ENCODE data around the gene TPST2.

The TPST2 gene

GRCh38 chr22:26588729-26589366 is 1.1 kb downstream of the TPST2 start:
- no peaks in the 10 kb centered on the region for H3K27me3 ChIP-seq (ENCODE audit: low read depth, low read length)
- peak overlapping the region; percentile 45 for H3K27ac ChIP-seq (ENCODE audit: low read length)
- no peaks in the 10 kb centered on the region for H3K9me3 ChIP-seq (ENCODE audit: control insufficient read depth in 1 of 2, low read length in 2 of 2)
- H3K36me3 ChIP-seq (ENCODE audit: control insufficient read depth in 1 of 2, insufficient read depth in 2 of 2, low read length in 2 of 2), result peaks cover 0 to 3% of the 10 kb centered on the region in 2 donors
- H3K4me3 ChIP-seq (ENCODE audit: low read depth in 1 of 2, low read length in 2 of 2), result peak overlapping the region; percentile 70 to 82
- peaks cover 11 to 21% of the 10 kb centered on the region in 2 donors for H3K4me1 ChIP-seq (ENCODE audit: control insufficient read depth in 1 of 2, insufficient read depth in 2 of 2, low read length in 2 of 2)

- Histone ChIP-seq H3K4me3 (ENCODE audit: low read depth in 1 of 2, low read length in 2 of 2) (no peak overlapping the region), H3K9me3 (ENCODE audit: control insufficient read depth in 1 of 2, low read length in 2 of 2) (no peaks in the 10 kb centered on the region), H3K27ac (ENCODE audit: low read length) (no peak overlapping the region), H3K36me3 (ENCODE audit: control insufficient read depth in 1 of 2, insufficient read depth in 2 of 2, low read length in 2 of 2) (peaks cover 0 to 3% of the 10 kb centered on the region in 2 donors), H3K27me3 (ENCODE audit: low read depth, low read length) (no peaks in the 10 kb centered on the region), H3K4me1 (ENCODE audit: control insufficient read depth in 1 of 2, insufficient read depth in 2 of 2, low read length in 2 of 2) (peaks cover 11 to 21% of the 10 kb centered on the region in 2 donors)
These were observed 1.8 kb downstream of the TPST2 start for GRCh38 chr22:26587991-26588613.

GRCh38 chr22:26586556-26587325 is 3.2 kb downstream of the TPST2 start:
- no peaks in the 10 kb centered on the region for H3K9me3 ChIP-seq (ENCODE audit: control insufficient read depth in 1 of 2, low read length in 2 of 2)
- no peak overlapping the region for H3K27ac ChIP-seq (ENCODE audit: low read length)
- H3K4me3 ChIP-seq (ENCODE audit: low read depth in 1 of 2, low read length in 2 of 2), result no peak overlapping the region
- H3K27me3 ChIP-seq (ENCODE audit: low read depth, low read length), result no peaks in the 10 kb centered on the region
- peaks cover 0 to 3% of the 10 kb centered on the region in 2 donors for H3K36me3 ChIP-seq (ENCODE audit: control insufficient read depth in 1 of 2, insufficient read depth in 2 of 2, low read length in 2 of 2)
- H3K4me1 ChIP-seq (ENCODE audit: control insufficient read depth in 1 of 2, insufficient read depth in 2 of 2, low read length in 2 of 2), result peaks cover 11 to 13% of the 10 kb centered on the region in 2 donors

- no peaks in the 10 kb centered on the region for H3K9me3 ChIP-seq (ENCODE audit: control insufficient read depth in 1 of 2, low read length in 2 of 2)
- H3K27me3 ChIP-seq (ENCODE audit: low read depth, low read length), result no peaks in the 10 kb centered on the region
- H3K4me3 ChIP-seq (ENCODE audit: low read depth in 1 of 2, low read length in 2 of 2), result no peak overlapping the region
- no peak overlapping the region for H3K27ac ChIP-seq (ENCODE audit: low read length)
- peaks cover 5 to 8% of the 10 kb centered on the region in 2 donors for H3K4me1 ChIP-seq (ENCODE audit: control insufficient read depth in 1 of 2, insufficient read depth in 2 of 2, low read length in 2 of 2)
- peaks cover 0 to 3% of the 10 kb centered on the region in 2 donors for H3K36me3 ChIP-seq (ENCODE audit: control insufficient read depth in 1 of 2, insufficient read depth in 2 of 2, low read length in 2 of 2)
These were observed 4.7 kb downstream of the TPST2 start for GRCh38 chr22:26585104-26585790.

GRCh38 chr22:26584010-26584409 is 5.9 kb downstream of the TPST2 start:
- peaks cover 0 to 3% of the 10 kb centered on the region in 2 donors for H3K36me3 ChIP-seq (ENCODE audit: control insufficient read depth in 1 of 2, insufficient read depth in 2 of 2, low read length in 2 of 2)
- peaks cover 4 to 8% of the 10 kb centered on the region in 2 donors for H3K4me1 ChIP-seq (ENCODE audit: control insufficient read depth in 1 of 2, insufficient read depth in 2 of 2, low read length in 2 of 2)
- H3K9me3 ChIP-seq (ENCODE audit: control insufficient read depth in 1 of 2, low read length in 2 of 2), result no peaks in the 10 kb centered on the region
- H3K4me3 ChIP-seq (ENCODE audit: low read depth in 1 of 2, low read length in 2 of 2), result no peak overlapping the region
- H3K27me3 ChIP-seq (ENCODE audit: low read depth, low read length), result no peaks in the 10 kb centered on the region
- H3K27ac ChIP-seq (ENCODE audit: low read length), result no peak overlapping the region

GRCh38 chr22:26581633-26582168 is 8.2 kb downstream of the TPST2 start:
- H3K9me3 ChIP-seq (ENCODE audit: control insufficient read depth in 1 of 2, low read length in 2 of 2), result no peaks in the 10 kb centered on the region
- no peak overlapping the region for H3K4me3 ChIP-seq (ENCODE audit: low read depth in 1 of 2, low read length in 2 of 2)
- H3K27ac ChIP-seq (ENCODE audit: low read length), result no peak overlapping the region
- H3K27me3 ChIP-seq (ENCODE audit: low read depth, low read length), result no peaks in the 10 kb centered on the region
- peaks cover 0 to 3% of the 10 kb centered on the region in 2 donors for H3K36me3 ChIP-seq (ENCODE audit: control insufficient read depth in 1 of 2, insufficient read depth in 2 of 2, low read length in 2 of 2)
- H3K4me1 ChIP-seq (ENCODE audit: control insufficient read depth in 1 of 2, insufficient read depth in 2 of 2, low read length in 2 of 2), result peaks cover 0 to 3% of the 10 kb centered on the region in 2 donors

- no peaks in the 10 kb centered on the region for H3K27me3 ChIP-seq (ENCODE audit: low read depth, low read length)
- no peak overlapping the region for H3K4me3 ChIP-seq (ENCODE audit: low read depth in 1 of 2, low read length in 2 of 2)
- H3K36me3 ChIP-seq (ENCODE audit: control insufficient read depth in 1 of 2, insufficient read depth in 2 of 2, low read length in 2 of 2), result peaks cover 0 to 3% of the 10 kb centered on the region in 2 donors
- no peaks in the 10 kb centered on the region for H3K9me3 ChIP-seq (ENCODE audit: control insufficient read depth in 1 of 2, low read length in 2 of 2)
- peaks cover 0 to 3% of the 10 kb centered on the region in 2 donors for H3K4me1 ChIP-seq (ENCODE audit: control insufficient read depth in 1 of 2, insufficient read depth in 2 of 2, low read length in 2 of 2)
- no peak overlapping the region for H3K27ac ChIP-seq (ENCODE audit: low read length)
These were observed 8.9 kb downstream of the TPST2 start for GRCh38 chr22:26581026-26581425.

- H3K9me3 ChIP-seq (ENCODE audit: control insufficient read depth in 1 of 2, low read length in 2 of 2), result no peaks in the 10 kb centered on the region
- H3K4me1 ChIP-seq (ENCODE audit: control insufficient read depth in 1 of 2, insufficient read depth in 2 of 2, low read length in 2 of 2), result peaks cover 0 to 3% of the 10 kb centered on the region in 2 donors
- no peak overlapping the region for H3K27ac ChIP-seq (ENCODE audit: low read length)
- H3K27me3 ChIP-seq (ENCODE audit: low read depth, low read length), result no peaks in the 10 kb centered on the region
- H3K4me3 ChIP-seq (ENCODE audit: low read depth in 1 of 2, low read length in 2 of 2), result no peak overlapping the region
- peaks cover 0 to 3% of the 10 kb centered on the region in 2 donors for H3K36me3 ChIP-seq (ENCODE audit: control insufficient read depth in 1 of 2, insufficient read depth in 2 of 2, low read length in 2 of 2)
These were observed 9.5 kb downstream of the TPST2 start for GRCh38 chr22:26580240-26580962.

- Histone ChIP-seq H3K4me3 (ENCODE audit: low read depth in 1 of 2, low read length in 2 of 2) (no peak overlapping the region), H3K9me3 (ENCODE audit: control insufficient read depth in 1 of 2, low read length in 2 of 2) (no peaks in the 10 kb centered on the region), H3K27ac (ENCODE audit: low read length) (no peak overlapping the region)
These were observed 10.5 kb downstream of the TPST2 start for GRCh38 chr22:26579331-26579886.

GRCh38 chr22:26577081-26577480 is 12.9 kb downstream of the TPST2 start:
- no peaks in the 10 kb centered on the region for H3K27me3 ChIP-seq (ENCODE audit: low read depth, low read length)
- H3K27ac ChIP-seq (ENCODE audit: low read length), result no peak overlapping the region
- peaks cover 3 to 6% of the 10 kb centered on the region in 2 donors for H3K4me1 ChIP-seq (ENCODE audit: control insufficient read depth in 1 of 2, insufficient read depth in 2 of 2, low read length in 2 of 2)
- no peaks in the 10 kb centered on the region for H3K9me3 ChIP-seq (ENCODE audit: control insufficient read depth in 1 of 2, low read length in 2 of 2)
- H3K4me3 ChIP-seq (ENCODE audit: low read depth in 1 of 2, low read length in 2 of 2), result no peak overlapping the region
- no peaks in the 10 kb centered on the region for H3K36me3 ChIP-seq (ENCODE audit: control insufficient read depth in 1 of 2, insufficient read depth in 2 of 2, low read length in 2 of 2)

More at GRCh38 chr22:26579331-26579886, 10.5 kb downstream of the TPST2 start:
- peaks cover 0 to 3% of the 10 kb centered on the region in 2 donors for H3K4me1 ChIP-seq (ENCODE audit: control insufficient read depth in 1 of 2, insufficient read depth in 2 of 2, low read length in 2 of 2)
- peaks cover 0 to 3% of the 10 kb centered on the region in 2 donors for H3K36me3 ChIP-seq (ENCODE audit: control insufficient read depth in 1 of 2, insufficient read depth in 2 of 2, low read length in 2 of 2)
- H3K27me3 ChIP-seq (ENCODE audit: low read depth, low read length), result no peaks in the 10 kb centered on the region

Measured in muscle layer of duodenum (tissue), 2 donors.